Placental pericyte (primary cell): Measurements from ENCODE around the gene CDC23. TPM values are rescaled to one million over a fixed set of nuclear protein-coding genes. Genes with fewer than 3 reads are reported as not detected.

Experiments used
- total RNA-seq: library from RNA; depleted of rRNA; stranded (reverse); fragments of >200 nt; gene quantifications from 2 replicates; pipeline ENCODE4 v1.2.3, GENCODE V29; 2012

Gene CDC23, protein sequence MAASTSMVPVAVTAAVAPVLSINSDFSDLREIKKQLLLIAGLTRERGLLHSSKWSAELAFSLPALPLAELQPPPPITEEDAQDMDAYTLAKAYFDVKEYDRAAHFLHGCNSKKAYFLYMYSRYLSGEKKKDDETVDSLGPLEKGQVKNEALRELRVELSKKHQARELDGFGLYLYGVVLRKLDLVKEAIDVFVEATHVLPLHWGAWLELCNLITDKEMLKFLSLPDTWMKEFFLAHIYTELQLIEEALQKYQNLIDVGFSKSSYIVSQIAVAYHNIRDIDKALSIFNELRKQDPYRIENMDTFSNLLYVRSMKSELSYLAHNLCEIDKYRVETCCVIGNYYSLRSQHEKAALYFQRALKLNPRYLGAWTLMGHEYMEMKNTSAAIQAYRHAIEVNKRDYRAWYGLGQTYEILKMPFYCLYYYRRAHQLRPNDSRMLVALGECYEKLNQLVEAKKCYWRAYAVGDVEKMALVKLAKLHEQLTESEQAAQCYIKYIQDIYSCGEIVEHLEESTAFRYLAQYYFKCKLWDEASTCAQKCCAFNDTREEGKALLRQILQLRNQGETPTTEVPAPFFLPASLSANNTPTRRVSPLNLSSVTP
- 19.3 and 33.2 TPM in 2 replicates for total RNA-seq

DNA sequence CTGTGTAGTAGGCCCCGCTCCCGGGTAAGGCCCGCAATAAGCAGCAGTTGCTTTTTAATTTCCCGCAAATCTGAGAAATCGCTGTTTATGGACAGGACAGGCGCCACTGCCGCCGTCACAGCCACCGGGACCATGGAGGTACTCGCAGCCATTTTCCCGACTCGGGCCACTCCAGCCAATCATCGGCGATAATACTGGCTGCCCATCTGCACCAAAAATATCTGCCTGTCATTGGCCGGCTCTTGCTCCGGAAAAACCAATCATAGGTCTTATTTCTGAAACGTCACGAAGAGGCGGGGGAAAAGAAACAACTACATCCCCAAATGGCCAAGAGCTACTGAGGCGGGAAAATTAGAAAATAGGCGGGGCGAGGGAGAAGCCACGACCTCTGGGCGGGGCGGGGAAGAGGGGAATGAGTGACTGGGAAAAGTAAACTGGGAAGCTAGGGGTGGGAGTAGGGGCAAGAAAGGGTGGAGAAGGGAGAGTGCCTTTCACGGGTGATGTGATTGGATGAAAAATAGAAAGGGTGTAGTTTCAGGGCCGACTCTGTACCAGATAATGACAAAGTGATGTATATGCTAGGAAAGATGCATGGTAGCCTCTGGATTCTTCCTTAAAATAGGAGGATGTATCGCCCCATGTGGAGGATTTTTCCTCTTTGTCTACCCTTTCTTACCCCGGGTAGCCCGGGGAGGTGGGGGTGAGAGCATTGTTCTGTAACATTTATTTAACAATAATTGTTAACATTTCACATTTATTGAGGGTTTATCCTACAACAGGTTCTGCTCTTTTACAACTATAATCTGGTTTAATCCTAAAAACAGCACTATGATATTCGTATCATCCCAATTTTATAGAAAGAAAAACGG, at the start of gene CDC23:
CDC23 (minus strand) TSS at position 163 of the 869 bp plus-strand sequence; CDS start at position 152, 11 bp downstream.

GRCh38 chr5:138178516-138179276, 34.4 kb downstream of the CDC23 start, which contains the start of the genes BRD8 and KIF20A:
BRD8 (minus strand) TSS chr5:138178630; CDS start chr5:138178614, 16 bp downstream.
KIF20A (plus strand) TSS chr5:138179112; CDS start chr5:138179681, 569 bp downstream.

GRCh38 chr5:138138949-138139780, 74.0 kb downstream of the CDC23 start, which contains the start of gene NME5:
NME5 (minus strand) TSS chr5:138139428; CDS start chr5:138138780, 648 bp downstream.

Other genes starting within 250 kb of the CDC23 start
- 31.5 and 32.4 TPM in 2 replicates for gene FAM13B, start 180.2 kb downstream of the CDC23 start, total RNA-seq
- not detected in 2 replicates for gene WNT8A, start 129.3 kb downstream of the CDC23 start, total RNA-seq
- gene NME5, start 73.9 kb downstream of the CDC23 start, total RNA-seq = not detected in 2 replicates
- 35.0 and 46.7 TPM in 2 replicates for gene BRD8, start 34.7 kb downstream of the CDC23 start, total RNA-seq
- 0.66 and 67.7 TPM in 2 replicates for gene KIF20A, start 34.2 kb downstream of the CDC23 start, total RNA-seq
- not detected in 2 replicates for gene GFRA3, start 61.3 kb upstream of the CDC23 start, total RNA-seq
- 0.44 and 13.3 TPM in 2 replicates for gene CDC25C, start 118.5 kb upstream of the CDC23 start, total RNA-seq
- gene FAM53C, start 124.9 kb upstream of the CDC23 start, total RNA-seq = 23.6 and 32.4 TPM in 2 replicates
- gene KDM3B, start 139.4 kb upstream of the CDC23 start, total RNA-seq = 48.4 and 53.3 TPM in 2 replicates
- gene REEP2, start 225.7 kb upstream of the CDC23 start, total RNA-seq = 5.9 TPM in 2 replicates